Caco-2 (cell line): ENCODE results near the gene NFATC2. TPM values are rescaled to one million over a fixed set of nuclear protein-coding genes. Genes with fewer than 3 reads are reported as not detected.

Source experiments
- BruUV-seq: library from RNA; stranded (reverse); fragments of 400-500 nt; replicated peaks from 2 replicates; lab custom pipeline; 2021; lab: Mats Ljungman, UMichigan
- CTCF ChIA-PET: fragments of 300-600 bp; sonication (Branson Sonifier 250); formaldehyde crosslinking; loops from one replicate; lab custom pipeline; 2022; ENCODE audit warnings: antibody characterized with exemption; lab: Charles Lee
- POLR2A ChIA-PET: fragments of 300-600 bp; sonication (Branson Sonifier 250); formaldehyde crosslinking; loops from one replicate; lab custom pipeline; 2022; ENCODE audit warnings: antibody characterized with exemption; lab: Charles Lee
- DNase-seq, 2 experiments: peaks; one replicate each; pipeline versions ENCODE4 v3.0.0 to v3.0.0-alpha.2; 2020 to 2022
- H3K27me3 ChIP-seq: replicated peaks from 2 replicates; pipeline ENCODE4 v1.6.0; 2011; ENCODE audit warnings: low read length; ENCODE audit not compliant: control insufficient read depth, insufficient read depth
- H3K36me3 ChIP-seq: 2 replicates; pipeline ENCODE4 v1.5.1; 2011; ENCODE audit warnings: low read length; ENCODE audit not compliant: control insufficient read depth, insufficient read depth
- H3K4me1 ChIP-seq: fragments of 250-450 bp; sonication (Bioruptor Pico); 2 replicates; pipeline ENCODE4 v1.5.1; 2020; ENCODE audit warnings: mild to moderate bottlenecking
- H3K4me3 ChIP-seq: 2 replicates; pipeline ENCODE4 v1.5.1; 2011; ENCODE audit warnings: low read depth, mild to moderate bottlenecking, control low read depth, low read length
- H3K9me3 ChIP-seq: fragments of 250-450 bp; sonication (Bioruptor Pico); 2 replicates; pipeline ENCODE4 v1.5.1; 2020; ENCODE audit warnings: mild to moderate bottlenecking, moderate library complexity
- H3K27ac Mint-ChIP-seq: one replicate; pipeline ENCODE4 v1.8.0; 2022; ENCODE audit warnings: mixed read lengths; ENCODE audit not compliant: unreplicated experiment
- H3K27me3 Mint-ChIP-seq: one replicate; pipeline ENCODE4 v1.8.0; 2022; ENCODE audit warnings: mixed read lengths; ENCODE audit not compliant: insufficient read depth, unreplicated experiment
- H3K36me3 Mint-ChIP-seq: one replicate; pipeline ENCODE4 v1.8.0; 2022; ENCODE audit warnings: mild to moderate bottlenecking, mixed read lengths; ENCODE audit not compliant: insufficient read depth, unreplicated experiment
- H3K4me1 Mint-ChIP-seq: one replicate; pipeline ENCODE4 v1.8.0; 2022; ENCODE audit warnings: low read depth, mixed read lengths; ENCODE audit not compliant: unreplicated experiment
- H3K4me3 Mint-ChIP-seq: one replicate; pipeline ENCODE4 v1.8.0; 2022; ENCODE audit warnings: mild to moderate bottlenecking, moderate library complexity, mixed read lengths; ENCODE audit not compliant: unreplicated experiment
- H3K9me3 Mint-ChIP-seq: one replicate; pipeline ENCODE4 v1.8.0; 2022; ENCODE audit warnings: mixed read lengths; ENCODE audit not compliant: unreplicated experiment
- intact Hi-C: fragments of 100-400 bp; cut with micrococcal nuclease; formaldehyde crosslinking; loops from one replicate; pipeline ENCODE4 v1.10.0; 2022; ENCODE audit not compliant: unreplicated experiment
- total RNA-seq: library from RNA; stranded (reverse); gene quantifications from 2 replicates; pipeline ENCODE4 v1.2.3, GENCODE V29; 2022
- TF ChIP-seq, protein P1 (sequence below), 2 experiments: fragments of 200-600 bp in 1 of 2; IDR thresholded peaks; 1 replicate in 1 of 2; 2 replicates in 1 of 2; pipeline versions ENCODE4 v1.5.1 to v1.8.0; 2011 to 2022; ENCODE audit warnings: antibody characterized with exemption in 1 of 2, control low read depth in 1 of 2, inconsistent platforms in 1 of 2, low read depth in 1 of 2, low read length in 1 of 2, mild to moderate bottlenecking in 1 of 2, moderate library complexity in 1 of 2; ENCODE audit not compliant: insufficient read depth in 1 of 2, severe bottlenecking in 1 of 2, unreplicated experiment in 1 of 2

Gene NFATC2
- total RNA-seq, 1 experiment from 2014 or later, result 20.8 TPM

DNA sequence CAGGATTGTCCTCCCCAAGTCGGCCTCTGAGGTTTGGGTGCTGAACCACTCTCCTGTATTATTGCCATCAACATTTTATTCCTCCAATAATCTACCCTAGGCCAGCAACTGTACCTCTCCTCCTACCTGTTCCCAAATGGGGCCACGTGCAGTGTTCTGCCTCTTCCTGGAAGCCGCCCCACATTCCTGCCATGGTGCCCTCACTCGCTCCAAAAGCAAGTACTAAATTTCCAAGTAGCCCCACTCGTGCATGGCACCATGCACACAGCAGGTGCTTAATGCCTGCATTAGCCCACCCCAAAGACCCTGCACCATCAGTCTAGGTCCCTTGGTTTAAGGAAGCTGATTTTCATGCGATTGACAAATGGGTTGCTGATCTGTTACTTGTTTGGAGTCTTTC, 147.8 kb downstream of the NFATC2 start:
- DNase-seq, result no peak
- ChIA-PET POLR2A (no interaction called here), CTCF (no interaction called here)
- Histone ChIP-seq H3K27me3 (no peaks in the 10 kb centered on the region), H3K4me1 (0 out of 2 replicates have a peak, but pooled peaks cover 7% of the 10 kb centered on the region), H3K9me3 (no peaks in the 10 kb centered on the region), H3K36me3 (no peaks in the 10 kb centered on the region), H3K4me3 (no peak overlapping the region)
- intact Hi-C loops, result no loop called here
- Mint-ChIP-seq H3K9me3 (no peaks in the 10 kb centered on the region), H3K4me3 (no peak overlapping the region), H3K4me1 (no peaks in the 10 kb centered on the region), H3K27ac (no peak overlapping the region), H3K36me3 (no peaks in the 10 kb centered on the region), H3K27me3 (no peaks in the 10 kb centered on the region)
- no TSS peak for BruUV-seq
- TF ChIP-seq, protein P1, sequence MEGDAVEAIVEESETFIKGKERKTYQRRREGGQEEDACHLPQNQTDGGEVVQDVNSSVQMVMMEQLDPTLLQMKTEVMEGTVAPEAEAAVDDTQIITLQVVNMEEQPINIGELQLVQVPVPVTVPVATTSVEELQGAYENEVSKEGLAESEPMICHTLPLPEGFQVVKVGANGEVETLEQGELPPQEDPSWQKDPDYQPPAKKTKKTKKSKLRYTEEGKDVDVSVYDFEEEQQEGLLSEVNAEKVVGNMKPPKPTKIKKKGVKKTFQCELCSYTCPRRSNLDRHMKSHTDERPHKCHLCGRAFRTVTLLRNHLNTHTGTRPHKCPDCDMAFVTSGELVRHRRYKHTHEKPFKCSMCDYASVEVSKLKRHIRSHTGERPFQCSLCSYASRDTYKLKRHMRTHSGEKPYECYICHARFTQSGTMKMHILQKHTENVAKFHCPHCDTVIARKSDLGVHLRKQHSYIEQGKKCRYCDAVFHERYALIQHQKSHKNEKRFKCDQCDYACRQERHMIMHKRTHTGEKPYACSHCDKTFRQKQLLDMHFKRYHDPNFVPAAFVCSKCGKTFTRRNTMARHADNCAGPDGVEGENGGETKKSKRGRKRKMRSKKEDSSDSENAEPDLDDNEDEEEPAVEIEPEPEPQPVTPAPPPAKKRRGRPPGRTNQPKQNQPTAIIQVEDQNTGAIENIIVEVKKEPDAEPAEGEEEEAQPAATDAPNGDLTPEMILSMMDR (IDR thresholded peaks at IDR 0.05; ENCODE audit: insufficient read depth in 1 of 2, low read depth in 1 of 2, low read length in 1 of 2, severe bottlenecking in 1 of 2, unreplicated experiment in 1 of 2), result no peak

DNA sequence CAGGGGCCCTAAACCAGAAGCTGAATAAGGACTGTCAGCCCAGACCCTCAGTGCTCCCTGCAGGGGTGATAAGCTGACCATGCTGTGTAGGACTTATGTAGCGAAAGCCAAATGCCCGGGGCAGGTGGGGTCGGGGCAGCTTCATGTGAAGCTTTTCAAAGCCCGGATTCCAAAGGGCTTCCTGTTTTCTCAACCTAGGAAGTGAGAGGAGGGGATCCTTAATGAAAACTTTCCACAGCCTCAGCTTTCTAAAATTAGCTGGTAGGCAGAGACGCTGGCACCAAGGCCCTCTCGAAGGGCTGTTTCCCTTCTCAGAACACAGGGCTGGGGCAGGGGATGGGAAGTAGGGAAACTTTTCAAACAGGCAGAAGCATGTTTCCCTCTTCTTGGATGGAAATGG, 148.9 kb downstream of the NFATC2 start:
- intact Hi-C loops, result no loop called here
- H3K27me3 ChIP-seq, result no peaks in the 10 kb centered on the region
- BruUV-seq, result no TSS peak
- H3K36me3 ChIP-seq, result no peaks in the 10 kb centered on the region
- peaks cover 4% of the 10 kb centered on the region; the same call in 1 of the 2 replicates for H3K4me1 ChIP-seq
- H3K4me1 Mint-ChIP-seq, result peaks cover 5% of the 10 kb centered on the region
- H3K9me3 ChIP-seq, result no peaks in the 10 kb centered on the region
- no peak overlapping the region for H3K4me3 Mint-ChIP-seq
- H3K27ac Mint-ChIP-seq, result no peak overlapping the region
- H3K27me3 Mint-ChIP-seq, result no peaks in the 10 kb centered on the region
- CTCF ChIA-PET, result no interaction called here
- POLR2A ChIA-PET, result interaction anchor here (0.6 kb wide), 1 partner anchor 731 kb away, joined by 3 read pairs; no protein-coding TSS in a partner anchor
- no peak overlapping the region for H3K4me3 ChIP-seq
- no peaks in the 10 kb centered on the region for H3K9me3 Mint-ChIP-seq
- TF ChIP-seq, protein P1 (IDR thresholded peaks at IDR 0.05; ENCODE audit: insufficient read depth in 1 of 2, low read depth in 1 of 2, low read length in 1 of 2, severe bottlenecking in 1 of 2, unreplicated experiment in 1 of 2), result no peak
- no peak for DNase-seq
- no peaks in the 10 kb centered on the region for H3K36me3 Mint-ChIP-seq

DNA sequence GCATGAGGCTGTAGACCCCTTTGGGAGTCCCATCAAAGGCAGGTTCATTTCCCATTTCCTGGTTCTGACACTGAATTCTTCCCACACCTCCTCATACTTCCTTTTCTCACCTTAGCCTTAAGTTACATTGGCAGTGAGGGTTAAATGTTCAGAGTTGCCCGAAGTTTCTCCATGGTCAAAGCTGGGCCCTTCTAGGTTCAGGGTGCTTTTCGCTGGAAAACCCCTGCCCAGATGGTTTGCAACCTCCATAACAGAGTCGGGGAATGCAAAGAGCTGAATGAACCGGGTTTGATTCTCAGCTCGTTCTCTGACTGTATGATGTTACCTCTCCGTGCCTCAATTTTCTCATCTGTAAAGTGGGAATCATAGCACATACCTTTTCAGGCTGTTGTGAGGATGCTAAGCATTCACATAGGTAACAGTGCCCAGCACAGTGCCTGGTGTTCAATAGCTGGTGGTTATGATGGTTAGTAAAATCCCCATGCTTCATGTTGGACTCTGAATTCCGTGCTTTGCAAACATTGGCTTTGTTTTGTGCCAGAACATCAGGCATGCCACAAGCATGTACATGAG, 149.8 kb downstream of the NFATC2 start:
- H3K36me3 Mint-ChIP-seq, result no peaks in the 10 kb centered on the region
- no peak overlapping the region for H3K4me3 Mint-ChIP-seq
- peaks cover 8% of the 10 kb centered on the region for H3K4me1 Mint-ChIP-seq
- Histone ChIP-seq H3K9me3 (no peaks in the 10 kb centered on the region), H3K27me3 (no peaks in the 10 kb centered on the region), H3K4me3 (no peak overlapping the region), H3K4me1 (peaks cover 11% of the 10 kb centered on the region; the same call in 1 of the 2 replicates), H3K36me3 (no peaks in the 10 kb centered on the region)
- TF ChIP-seq, protein P1 (IDR thresholded peaks at IDR 0.05; ENCODE audit: insufficient read depth in 1 of 2, low read depth in 1 of 2, low read length in 1 of 2, severe bottlenecking in 1 of 2, unreplicated experiment in 1 of 2), result no peak
- H3K9me3 Mint-ChIP-seq, result no peaks in the 10 kb centered on the region
- intact Hi-C loops, result no loop called here
- DNase-seq, result no peak
- H3K27ac Mint-ChIP-seq, result no peak overlapping the region
- no TSS peak for BruUV-seq
- no peaks in the 10 kb centered on the region for H3K27me3 Mint-ChIP-seq
- POLR2A ChIA-PET, result no interaction called here
- CTCF ChIA-PET, result no interaction called here
